HepG2 (cell line): Measurements from ENCODE around the gene PEX10. TPM values are rescaled to one million over a fixed set of nuclear protein-coding genes. Genes with fewer than 3 reads are reported as not detected.

Source experiments
- BCL6 ChIP-seq: IDR thresholded peaks from 2 replicates; pipeline ENCODE4 v1.6.1; 2016; ENCODE audit warnings: missing genetic modification reagents, missing compliant biosample characterization
- CEBPB ChIP-seq: IDR thresholded peaks from 2 replicates; pipeline ENCODE4 v1.6.1; 2011; ENCODE audit warnings: low read depth, low read length, improper control_type of control experiment, borderline replicate concordance
- FLYWCH1 ChIP-seq: sonication (generic); formaldehyde crosslinking; IDR thresholded peaks from 2 replicates; pipeline ENCODE4 v1.8.1; 2023; ENCODE audit warnings: mild to moderate bottlenecking, missing genetic modification reagents
- GLI4 ChIP-seq: sonication (generic); formaldehyde crosslinking; IDR thresholded peaks from 2 replicates; pipeline ENCODE4 v1.5.1; 2020; ENCODE audit warnings: missing genetic modification reagents, mild to moderate bottlenecking, moderate library complexity, borderline replicate concordance
- KDM4B ChIP-seq: sonication (generic); formaldehyde crosslinking; IDR thresholded peaks from 2 replicates; pipeline ENCODE4 v1.4.0; 2020; ENCODE audit warnings: missing genetic modification reagents
- NFATC3 ChIP-seq: sonication (generic); formaldehyde crosslinking; IDR thresholded peaks from 2 replicates; pipeline ENCODE4 v1.5.1; 2020; ENCODE audit warnings: mild to moderate bottlenecking, missing genetic modification reagents
- NFE2L2 ChIP-seq: fragments of 150-350 bp; IDR thresholded peaks from 2 replicates; pipeline ENCODE4 v1.6.1; 2014; ENCODE audit warnings: low read length
- NFKBIZ ChIP-seq: IDR thresholded peaks from 2 replicates; pipeline ENCODE4 v1.6.1; 2018; ENCODE audit warnings: missing genetic modification reagents, missing compliant biosample characterization
- NRL ChIP-seq: sonication (generic); formaldehyde crosslinking; IDR thresholded peaks from 2 replicates; pipeline ENCODE4 v1.5.0; 2020; ENCODE audit warnings: missing genetic modification reagents, mild to moderate bottlenecking, moderate library complexity, borderline replicate concordance
- PLRG1 ChIP-seq: fragments of 450-650 bp; conservative IDR thresholded peaks from 2 replicates; pipeline ENCODE4 v1.6.1; 2016
- POLR2G ChIP-seq: fragments of 200-400 bp; formaldehyde crosslinking; IDR thresholded peaks from 2 replicates; pipeline ENCODE4 v1.6.1; 2018; ENCODE audit warnings: mild to moderate bottlenecking, low read depth, low read length, moderate library complexity
- SYNCRIP ChIP-seq: fragments of 200-400 bp; formaldehyde crosslinking; IDR thresholded peaks from 2 replicates; pipeline ENCODE4 v1.6.1; 2018; ENCODE audit warnings: mild to moderate bottlenecking, low read depth, low read length; ENCODE audit not compliant: insufficient read depth
- TCF12 ChIP-seq, 2 experiments: fragments of 450-650 bp in 1 of 2; sonication (generic) in 1 of 2; formaldehyde crosslinking in 1 of 2; IDR thresholded peaks; 2 replicates each; pipeline versions ENCODE4 v1.6.1 to v1.8.0; 2017 to 2022; ENCODE audit warnings: antibody characterized with exemption in 1 of 2, mild to moderate bottlenecking in 1 of 2, missing genetic modification reagents in 1 of 2, moderate library complexity in 1 of 2
- ZNF530 ChIP-seq: sonication (generic); formaldehyde crosslinking; IDR thresholded peaks from 2 replicates; pipeline ENCODE4 v1.5.0; 2020; ENCODE audit warnings: low read depth, mild to moderate bottlenecking, missing genetic modification reagents
- ZNF550 ChIP-seq: sonication (generic); formaldehyde crosslinking; IDR thresholded peaks from 2 replicates; pipeline ENCODE4 v1.4.0; 2020; ENCODE audit warnings: mild to moderate bottlenecking, missing genetic modification reagents, borderline replicate concordance
- ZNF788 ChIP-seq: sonication (generic); formaldehyde crosslinking; IDR thresholded peaks from 2 replicates; pipeline ENCODE4 v1.5.0; 2020; ENCODE audit warnings: mild to moderate bottlenecking, missing genetic modification reagents, borderline replicate concordance
- ZSCAN29 ChIP-seq: sonication (generic); formaldehyde crosslinking; conservative IDR thresholded peaks from 2 replicates; pipeline ENCODE4 v1.4.0; 2020; ENCODE audit warnings: mild to moderate bottlenecking, missing genetic modification reagents
- polyA plus RNA-seq, 8 experiments: library from polyadenylated mRNA; depleted of rRNA in 3 of 8; stranded (reverse) in 7 of 8; unstranded in 1 of 8; fragments of >200 nt; fragmentation: Illumina TruSeq in 4 of 8; extraction: Trizol in 4 of 8; gene quantifications; 2 replicates each; pipeline versions ENCODE4 v1.2.1 to v1.2.3, GENCODE V29; 2011 to 2016; ENCODE audit warnings: low read depth in 4 of 8, missing spikeins in 1 of 8, mixed read lengths in 1 of 8; ENCODE audit not compliant: insufficient read depth in 1 of 8
- total RNA-seq, 5 experiments: library from RNA; depleted of rRNA; stranded (reverse); fragments of >200 nt; fragmentation: Illumina TruSeq; extraction: Trizol; gene quantifications; 2 replicates each; pipeline ENCODE4 v1.2.3, GENCODE V29; 2016; ENCODE audit warnings: low read depth in 1 of 5
- TF ChIP-seq, protein P1 (sequence below): sonication (generic); formaldehyde crosslinking; IDR thresholded peaks from 2 replicates; pipeline ENCODE4 v1.4.0; 2020; ENCODE audit warnings: missing genetic modification reagents
- TF ChIP-seq, protein P2 (sequence below): IDR thresholded peaks from 2 replicates; pipeline ENCODE4 v1.6.1; 2016; ENCODE audit warnings: low read depth, borderline replicate concordance
- TF ChIP-seq, protein P3 (sequence below): sonication (generic); formaldehyde crosslinking; IDR thresholded peaks from 2 replicates; pipeline ENCODE4 v1.5.0; 2020; ENCODE audit warnings: missing genetic modification reagents

The PEX10 gene
- total and polyA plus RNA-seq, 2 of the 13 experiments (the other 11 are each of a cell fraction or from before 2014, with no cell fraction given): 16.1 to 39.6 TPM

DNA sequence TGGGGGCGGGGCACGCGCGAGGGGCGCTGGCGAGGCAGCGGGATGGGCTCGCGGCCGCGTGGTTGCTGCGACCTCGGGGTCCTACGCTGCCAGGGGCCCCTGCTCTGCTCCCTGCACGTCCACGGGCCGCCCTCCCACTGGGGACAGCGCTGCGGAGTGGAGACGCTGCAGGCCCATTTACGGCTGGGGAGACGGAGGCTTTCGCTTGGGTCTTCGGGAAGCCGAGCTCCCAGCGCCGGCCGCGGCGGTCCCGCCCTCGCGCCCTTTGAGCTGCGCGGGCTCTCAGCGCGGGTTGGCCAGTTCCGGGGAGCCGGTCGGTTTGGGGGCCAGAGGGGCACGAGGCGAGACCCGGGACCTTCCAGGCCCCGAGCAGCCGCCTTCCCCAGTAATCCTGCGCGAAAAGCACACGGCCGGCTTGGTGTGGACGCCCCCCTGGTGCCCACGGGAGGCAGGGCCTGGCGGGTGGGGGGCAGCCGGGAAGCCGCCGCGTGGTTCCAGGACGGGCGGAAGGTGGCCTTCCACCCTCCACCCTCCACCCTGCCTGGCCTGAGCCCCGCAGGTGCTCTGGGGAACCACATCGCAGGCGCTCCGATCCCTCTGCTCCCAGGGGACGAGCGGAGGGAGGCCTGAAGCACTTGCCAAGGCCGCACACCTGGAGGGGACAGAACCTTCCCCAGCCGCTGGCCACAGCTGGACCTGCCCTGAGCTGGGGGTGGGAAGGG, 570 bp upstream of the PEX10 start (continued):
- TF ChIP-seq, protein P1, sequence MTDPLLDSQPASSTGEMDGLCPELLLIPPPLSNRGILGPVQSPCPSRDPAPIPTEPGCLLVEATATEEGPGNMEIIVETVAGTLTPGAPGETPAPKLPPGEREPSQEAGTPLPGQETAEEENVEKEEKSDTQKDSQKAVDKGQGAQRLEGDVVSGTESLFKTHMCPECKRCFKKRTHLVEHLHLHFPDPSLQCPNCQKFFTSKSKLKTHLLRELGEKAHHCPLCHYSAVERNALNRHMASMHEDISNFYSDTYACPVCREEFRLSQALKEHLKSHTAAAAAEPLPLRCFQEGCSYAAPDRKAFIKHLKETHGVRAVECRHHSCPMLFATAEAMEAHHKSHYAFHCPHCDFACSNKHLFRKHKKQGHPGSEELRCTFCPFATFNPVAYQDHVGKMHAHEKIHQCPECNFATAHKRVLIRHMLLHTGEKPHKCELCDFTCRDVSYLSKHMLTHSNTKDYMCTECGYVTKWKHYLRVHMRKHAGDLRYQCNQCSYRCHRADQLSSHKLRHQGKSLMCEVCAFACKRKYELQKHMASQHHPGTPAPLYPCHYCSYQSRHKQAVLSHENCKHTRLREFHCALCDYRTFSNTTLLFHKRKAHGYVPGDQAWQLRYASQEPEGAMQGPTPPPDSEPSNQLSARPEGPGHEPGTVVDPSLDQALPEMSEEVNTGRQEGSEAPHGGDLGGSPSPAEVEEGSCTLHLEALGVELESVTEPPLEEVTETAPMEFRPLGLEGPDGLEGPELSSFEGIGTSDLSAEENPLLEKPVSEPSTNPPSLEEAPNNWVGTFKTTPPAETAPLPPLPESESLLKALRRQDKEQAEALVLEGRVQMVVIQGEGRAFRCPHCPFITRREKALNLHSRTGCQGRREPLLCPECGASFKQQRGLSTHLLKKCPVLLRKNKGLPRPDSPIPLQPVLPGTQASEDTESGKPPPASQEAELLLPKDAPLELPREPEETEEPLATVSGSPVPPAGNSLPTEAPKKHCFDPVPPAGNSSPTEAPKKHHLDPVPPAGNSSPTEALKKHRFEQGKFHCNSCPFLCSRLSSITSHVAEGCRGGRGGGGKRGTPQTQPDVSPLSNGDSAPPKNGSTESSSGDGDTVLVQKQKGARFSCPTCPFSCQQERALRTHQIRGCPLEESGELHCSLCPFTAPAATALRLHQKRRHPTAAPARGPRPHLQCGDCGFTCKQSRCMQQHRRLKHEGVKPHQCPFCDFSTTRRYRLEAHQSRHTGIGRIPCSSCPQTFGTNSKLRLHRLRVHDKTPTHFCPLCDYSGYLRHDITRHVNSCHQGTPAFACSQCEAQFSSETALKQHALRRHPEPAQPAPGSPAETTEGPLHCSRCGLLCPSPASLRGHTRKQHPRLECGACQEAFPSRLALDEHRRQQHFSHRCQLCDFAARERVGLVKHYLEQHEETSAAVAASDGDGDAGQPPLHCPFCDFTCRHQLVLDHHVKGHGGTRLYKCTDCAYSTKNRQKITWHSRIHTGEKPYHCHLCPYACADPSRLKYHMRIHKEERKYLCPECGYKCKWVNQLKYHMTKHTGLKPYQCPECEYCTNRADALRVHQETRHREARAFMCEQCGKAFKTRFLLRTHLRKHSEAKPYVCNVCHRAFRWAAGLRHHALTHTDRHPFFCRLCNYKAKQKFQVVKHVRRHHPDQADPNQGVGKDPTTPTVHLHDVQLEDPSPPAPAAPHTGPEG (CRISPR knock-in tag): peak; percentile 39; the same call in 1 of the 2 replicates
- no peak for TF ChIP-seq CEBPB
- TF ChIP-seq ZNF530: no peak; the same call in 1 of the 2 replicates
- TF ChIP-seq NFKBIZ (CRISPR knock-in tag): peak; percentile 70; the same call in 1 of the 2 replicates
- TF ChIP-seq FLYWCH1 (CRISPR knock-in tag): no peak
- peak; percentile 64; the same call in 1 of the 2 replicates for TF ChIP-seq NRL
- TF ChIP-seq PLRG1: no peak
- no peak for TF ChIP-seq SYNCRIP
- TF ChIP-seq, protein P2, sequence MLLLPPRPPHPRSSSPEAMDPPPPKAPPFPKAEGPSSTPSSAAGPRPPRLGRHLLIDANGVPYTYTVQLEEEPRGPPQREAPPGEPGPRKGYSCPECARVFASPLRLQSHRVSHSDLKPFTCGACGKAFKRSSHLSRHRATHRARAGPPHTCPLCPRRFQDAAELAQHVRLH: peak; percentile 67; the same call in 1 of the 2 replicates
- no peak for TF ChIP-seq TCF12 (IDR thresholded peaks at IDR 0.05)
- no peak for TF ChIP-seq TCF12 (CRISPR knock-in tag; IDR thresholded peaks at IDR 0.05)
- TF ChIP-seq, protein P3, sequence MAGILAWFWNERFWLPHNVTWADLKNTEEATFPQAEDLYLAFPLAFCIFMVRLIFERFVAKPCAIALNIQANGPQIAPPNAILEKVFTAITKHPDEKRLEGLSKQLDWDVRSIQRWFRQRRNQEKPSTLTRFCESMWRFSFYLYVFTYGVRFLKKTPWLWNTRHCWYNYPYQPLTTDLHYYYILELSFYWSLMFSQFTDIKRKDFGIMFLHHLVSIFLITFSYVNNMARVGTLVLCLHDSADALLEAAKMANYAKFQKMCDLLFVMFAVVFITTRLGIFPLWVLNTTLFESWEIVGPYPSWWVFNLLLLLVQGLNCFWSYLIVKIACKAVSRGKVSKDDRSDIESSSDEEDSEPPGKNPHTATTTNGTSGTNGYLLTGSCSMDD: no peak
- no peak for TF ChIP-seq NFATC3 (CRISPR knock-in tag)
- no peak for TF ChIP-seq NFE2L2
- no peak for TF ChIP-seq KDM4B (CRISPR knock-in tag)
- TF ChIP-seq ZNF788 (CRISPR knock-in tag): peak; percentile 70; the same call in 1 of the 2 replicates
- 0 out of 2 replicates have a peak, but pooled peaks have one; percentile 56 for TF ChIP-seq ZNF550 (CRISPR knock-in tag)
- TF ChIP-seq BCL6 (CRISPR knock-in tag): no peak; the same call in 1 of the 2 replicates
- TF ChIP-seq ZSCAN29 (CRISPR knock-in tag): no peak
- TF ChIP-seq GLI4 (CRISPR knock-in tag): peak; percentile 69; the same call in 1 of the 2 replicates
- peak; percentile 68 for TF ChIP-seq POLR2G
